ENCODE data around the gene MGAT4D.

DNA sequence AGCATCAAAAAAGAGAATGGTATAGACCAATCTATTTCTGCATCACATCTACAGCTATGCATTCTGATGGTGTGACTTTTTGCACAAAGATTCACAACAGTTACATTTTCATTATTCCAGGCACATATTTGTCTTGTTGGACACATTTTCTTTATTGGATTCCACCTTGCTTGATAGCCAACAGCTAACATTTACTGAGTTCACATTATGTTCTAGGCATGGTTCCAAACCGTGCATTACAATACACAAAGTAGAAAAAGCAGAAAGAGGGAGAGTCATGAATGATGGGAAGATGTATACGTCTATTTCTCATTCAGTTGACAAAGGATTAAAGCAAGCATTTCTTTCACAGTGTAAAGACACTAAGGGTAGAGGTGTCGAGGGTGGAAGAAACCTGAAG lies 47.7 kb downstream of the MGAT4D start:
- TF ChIP-seq, protein P1, sequence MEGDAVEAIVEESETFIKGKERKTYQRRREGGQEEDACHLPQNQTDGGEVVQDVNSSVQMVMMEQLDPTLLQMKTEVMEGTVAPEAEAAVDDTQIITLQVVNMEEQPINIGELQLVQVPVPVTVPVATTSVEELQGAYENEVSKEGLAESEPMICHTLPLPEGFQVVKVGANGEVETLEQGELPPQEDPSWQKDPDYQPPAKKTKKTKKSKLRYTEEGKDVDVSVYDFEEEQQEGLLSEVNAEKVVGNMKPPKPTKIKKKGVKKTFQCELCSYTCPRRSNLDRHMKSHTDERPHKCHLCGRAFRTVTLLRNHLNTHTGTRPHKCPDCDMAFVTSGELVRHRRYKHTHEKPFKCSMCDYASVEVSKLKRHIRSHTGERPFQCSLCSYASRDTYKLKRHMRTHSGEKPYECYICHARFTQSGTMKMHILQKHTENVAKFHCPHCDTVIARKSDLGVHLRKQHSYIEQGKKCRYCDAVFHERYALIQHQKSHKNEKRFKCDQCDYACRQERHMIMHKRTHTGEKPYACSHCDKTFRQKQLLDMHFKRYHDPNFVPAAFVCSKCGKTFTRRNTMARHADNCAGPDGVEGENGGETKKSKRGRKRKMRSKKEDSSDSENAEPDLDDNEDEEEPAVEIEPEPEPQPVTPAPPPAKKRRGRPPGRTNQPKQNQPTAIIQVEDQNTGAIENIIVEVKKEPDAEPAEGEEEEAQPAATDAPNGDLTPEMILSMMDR (IDR thresholded peaks at IDR 0.05) = no peak
- peak in 1 of 4 donors; percentile 46 for TF ChIP-seq POLR2AphosphoS5 (IDR thresholded peaks at IDR 0.05)
